Smooth muscle cell (in vitro differentiated cells): ENCODE measurements around the gene PCP2. TPM values are rescaled to one million over a fixed set of nuclear protein-coding genes. Genes with fewer than 3 reads are reported as not detected.

ENCODE experiments used
- DNase-seq: peaks from one replicate; lab custom pipeline; 2025; ENCODE audit not compliant: unreplicated experiment; lab: John Stamatoyannopoulos, UW
- H2AFZ ChIP-seq: fragments of 200-600 bp; sonication (generic); 2 replicates; pipeline ENCODE4 v1.6.0; 2016; ENCODE audit warnings: antibody characterized with exemption, low read depth, mild to moderate bottlenecking
- H3F3A ChIP-seq: fragments of 200-600 bp; sonication (generic); 2 replicates; pipeline ENCODE4 v1.6.0; 2017; ENCODE audit warnings: antibody characterized with exemption, low read depth
- H3K27ac ChIP-seq: fragments of 200-600 bp; sonication (generic); 2 replicates; pipeline ENCODE4 v1.5.1; 2016; ENCODE audit warnings: low read depth, mild to moderate bottlenecking
- H3K27me3 ChIP-seq: fragments of 200-600 bp; sonication (generic); 2 replicates; pipeline ENCODE4 v1.6.1; 2016; ENCODE audit warnings: low read depth, mild to moderate bottlenecking
- H3K36me3 ChIP-seq: fragments of 200-600 bp; sonication (generic); 2 replicates; pipeline ENCODE4 v1.5.1; 2016; ENCODE audit warnings: low read depth
- H3K4me1 ChIP-seq: fragments of 200-600 bp; sonication (generic); 2 replicates; pipeline ENCODE4 v1.5.1; 2016; ENCODE audit warnings: low read depth
- H3K4me2 ChIP-seq: fragments of 200-600 bp; sonication (generic); 2 replicates; pipeline ENCODE4 v1.6.0; 2016; ENCODE audit warnings: mild to moderate bottlenecking
- H3K4me3 ChIP-seq: fragments of 200-600 bp; sonication (generic); 2 replicates; pipeline ENCODE4 v1.5.1; 2016; ENCODE audit warnings: mild to moderate bottlenecking
- H3K79me2 ChIP-seq: fragments of 200-600 bp; sonication (generic); 2 replicates; pipeline ENCODE4 v1.6.0; 2016; ENCODE audit warnings: low read depth, mild to moderate bottlenecking
- H3K9ac ChIP-seq: fragments of 200-600 bp; sonication (generic); 2 replicates; pipeline ENCODE4 v1.6.0; 2016; ENCODE audit warnings: low read depth
- H3K9me3 ChIP-seq: fragments of 200-600 bp; sonication (generic); replicated peaks from 2 replicates; pipeline ENCODE4 v1.5.1; 2016; ENCODE audit warnings: low read depth
- H4K20me1 ChIP-seq: fragments of 200-600 bp; sonication (generic); 2 replicates; pipeline ENCODE4 v1.6.0; 2016; ENCODE audit warnings: low read depth
- WGBS: methylation state at CpG from one replicate; pipeline ENCODE4 v1.1.7; 2016; ENCODE audit warnings: low lambda C conversion rate; 5-methylcytosine and 5-hydroxymethylcytosine counted together
- polyA plus RNA-seq: library from polyadenylated mRNA; unstranded; fragments of >200 nt; fragmentation: Nextera tagmentation; extraction: Ambion mirVana; gene quantifications from 2 replicates; pipeline ENCODE4 v1.2.1, GENCODE V29; 2016
- total RNA-seq: library from RNA; depleted of rRNA; stranded (reverse); fragments of >200 nt; gene quantifications from 2 replicates; pipeline ENCODE4 v1.2.3, GENCODE V29; 2014
- TF ChIP-seq, protein P1 (sequence below): fragments of 200-600 bp; sonication (generic); IDR thresholded peaks from 2 replicates; pipeline ENCODE4 v1.5.1; 2017; ENCODE audit warnings: borderline replicate concordance, mild to moderate bottlenecking, antibody characterized with exemption; ENCODE audit not compliant: insufficient read depth, poor library complexity, severe bottlenecking

Gene PCP2
- total and polyA plus RNA-seq, 2 experiments from 2014 or later = 0.35 TPM; not detected in 1

DNA sequence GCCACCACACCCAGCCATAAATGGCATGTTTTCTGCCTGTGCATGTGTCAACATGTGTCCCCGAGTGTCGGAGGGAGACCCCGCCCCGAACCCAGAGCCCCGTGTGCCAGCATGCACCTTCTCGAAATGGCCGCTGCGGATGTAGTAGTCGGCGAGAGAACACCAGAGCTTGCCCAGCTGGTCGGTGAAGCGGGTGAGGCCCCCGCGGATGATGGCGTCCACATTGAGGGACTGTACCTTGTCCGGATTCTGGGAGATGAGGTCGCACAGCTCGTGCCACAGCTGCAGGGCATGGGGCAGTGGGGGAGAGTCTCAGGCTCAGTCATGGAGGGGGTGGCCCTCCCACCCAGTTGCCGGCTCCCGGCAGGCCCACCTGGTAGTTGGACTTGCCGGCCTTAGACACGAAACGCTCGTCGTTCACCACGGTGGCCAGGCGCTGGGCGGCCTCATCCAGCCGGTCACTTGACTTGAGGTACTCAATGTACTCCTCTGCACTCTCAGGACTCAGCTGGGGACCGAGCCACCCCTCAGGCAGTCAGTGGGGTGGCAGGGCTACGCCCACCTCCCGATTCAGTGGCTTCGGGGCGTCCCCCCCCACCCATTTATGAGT, 7.7 kb downstream of the PCP2 start:
- DNase-seq = no peak
- no peaks in the 10 kb centered on the region for H3K27me3 ChIP-seq

DNA sequence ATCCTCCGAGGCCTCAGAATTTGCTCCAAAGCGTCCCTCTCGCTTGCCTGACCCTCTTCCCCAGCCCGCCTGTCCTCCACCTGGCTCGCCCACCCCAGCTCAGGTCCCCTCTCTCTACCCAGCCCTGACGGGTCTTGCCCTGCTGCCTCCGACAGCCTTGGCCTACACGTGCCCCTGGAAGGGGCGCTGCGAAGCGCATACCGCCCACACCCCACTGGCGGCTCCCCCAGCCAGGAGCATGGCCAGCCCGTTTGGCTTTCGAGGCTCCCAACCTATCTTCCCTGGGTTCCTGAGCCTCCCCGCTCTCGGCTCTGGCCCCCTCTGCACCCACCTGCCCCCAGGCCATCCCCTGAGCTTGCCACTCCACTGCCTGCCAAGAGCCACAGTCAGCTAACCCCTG, 8.7 kb downstream of the PCP2 start:
- Histone ChIP-seq H3K36me3 (no peaks in the 10 kb centered on the region), H3K4me2 (no peak overlapping the region), H3K27me3 (no peaks in the 10 kb centered on the region), H3F3A (no peaks in the 10 kb centered on the region), H3K4me1 (peaks cover 6% of the 10 kb centered on the region), H3K9me3 (no peaks in the 10 kb centered on the region), H3K79me2 (peaks cover 33% of the 10 kb centered on the region), H3K9ac (no peak overlapping the region), H2AFZ (no peak overlapping the region), H4K20me1 (no peaks in the 10 kb centered on the region), H3K4me3 (no peak overlapping the region), H3K27ac (no peak overlapping the region)
- TF ChIP-seq, protein P1, sequence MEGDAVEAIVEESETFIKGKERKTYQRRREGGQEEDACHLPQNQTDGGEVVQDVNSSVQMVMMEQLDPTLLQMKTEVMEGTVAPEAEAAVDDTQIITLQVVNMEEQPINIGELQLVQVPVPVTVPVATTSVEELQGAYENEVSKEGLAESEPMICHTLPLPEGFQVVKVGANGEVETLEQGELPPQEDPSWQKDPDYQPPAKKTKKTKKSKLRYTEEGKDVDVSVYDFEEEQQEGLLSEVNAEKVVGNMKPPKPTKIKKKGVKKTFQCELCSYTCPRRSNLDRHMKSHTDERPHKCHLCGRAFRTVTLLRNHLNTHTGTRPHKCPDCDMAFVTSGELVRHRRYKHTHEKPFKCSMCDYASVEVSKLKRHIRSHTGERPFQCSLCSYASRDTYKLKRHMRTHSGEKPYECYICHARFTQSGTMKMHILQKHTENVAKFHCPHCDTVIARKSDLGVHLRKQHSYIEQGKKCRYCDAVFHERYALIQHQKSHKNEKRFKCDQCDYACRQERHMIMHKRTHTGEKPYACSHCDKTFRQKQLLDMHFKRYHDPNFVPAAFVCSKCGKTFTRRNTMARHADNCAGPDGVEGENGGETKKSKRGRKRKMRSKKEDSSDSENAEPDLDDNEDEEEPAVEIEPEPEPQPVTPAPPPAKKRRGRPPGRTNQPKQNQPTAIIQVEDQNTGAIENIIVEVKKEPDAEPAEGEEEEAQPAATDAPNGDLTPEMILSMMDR = no peak
- DNase-seq = no peak
- WGBS = 98% methylated on average over 6 of the region's 17 CpGs

More for the DNA sequence above, 7.7 kb downstream of the PCP2 start:
- H3K27ac ChIP-seq = no peak overlapping the region
- no peak overlapping the region for H3K9ac ChIP-seq
- no peak overlapping the region for H3K4me3 ChIP-seq
- no peaks in the 10 kb centered on the region for H3F3A ChIP-seq
- H4K20me1 ChIP-seq = no peaks in the 10 kb centered on the region
- no peaks in the 10 kb centered on the region for H3K36me3 ChIP-seq
- H3K4me2 ChIP-seq = no peak overlapping the region
- peaks cover 42% of the 10 kb centered on the region for H3K79me2 ChIP-seq
- H2AFZ ChIP-seq = no peak overlapping the region
- H3K9me3 ChIP-seq = no peaks in the 10 kb centered on the region
- TF ChIP-seq, protein P1 = no peak
- WGBS = 97% methylated on average over 34 of the region's 34 CpGs
- peaks cover 13% of the 10 kb centered on the region for H3K4me1 ChIP-seq

DNA sequence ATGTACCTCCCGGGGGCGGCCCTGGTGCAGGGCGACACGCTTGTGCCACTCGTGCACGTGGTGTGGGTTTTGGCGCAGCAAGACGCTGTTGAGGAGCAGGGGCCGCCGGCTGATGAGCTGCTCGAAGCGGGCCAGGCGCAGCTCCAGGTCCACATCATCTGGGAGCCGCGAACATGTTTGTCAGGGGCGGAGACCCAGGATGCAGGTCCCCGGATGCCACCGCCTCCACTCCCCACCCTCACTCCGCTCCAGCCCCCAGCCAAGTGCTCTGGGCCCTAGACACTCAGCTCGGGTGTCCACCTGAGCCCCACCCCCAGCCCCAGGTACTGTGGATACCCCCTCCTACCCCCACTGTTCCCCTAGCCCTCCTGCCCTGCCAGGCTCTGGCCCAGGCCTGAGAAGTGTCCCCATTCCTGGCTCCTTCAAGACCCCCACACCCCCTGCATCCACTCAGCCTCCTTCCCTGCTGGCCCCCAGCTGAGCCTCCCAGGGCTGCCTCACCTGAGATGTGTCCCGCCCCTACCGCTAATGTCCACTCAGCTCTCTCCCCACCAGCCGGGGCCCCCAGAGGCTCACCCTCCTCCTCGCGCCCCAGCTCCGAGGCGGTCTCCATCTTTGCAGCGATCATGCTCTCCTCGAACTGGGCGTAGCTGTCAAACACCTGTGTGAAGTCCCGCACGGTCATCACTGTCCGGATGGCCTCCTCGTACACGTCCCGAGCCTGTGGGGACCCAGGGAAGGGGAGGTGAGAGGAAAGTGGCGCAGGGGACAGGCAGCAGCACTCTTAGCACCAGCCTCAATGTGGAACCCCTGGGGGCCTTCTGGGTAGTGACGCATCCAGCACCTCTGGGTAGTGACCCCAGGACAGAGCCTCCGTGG, 9.6 kb downstream of the PCP2 start:
- H3K4me3 ChIP-seq = no peak overlapping the region
- peaks cover 6% of the 10 kb centered on the region for H3K4me1 ChIP-seq
- TF ChIP-seq, protein P1 = no peak
- WGBS = 99% methylated on average over 29 of the region's 39 CpGs
- no peaks in the 10 kb centered on the region for H4K20me1 ChIP-seq
- H3K27me3 ChIP-seq = no peaks in the 10 kb centered on the region
- peaks cover 27% of the 10 kb centered on the region for H3K79me2 ChIP-seq
- H3K9ac ChIP-seq = no peak overlapping the region
- H3K4me2 ChIP-seq = no peak overlapping the region
- no peak overlapping the region for H2AFZ ChIP-seq
- no peak overlapping the region for H3K27ac ChIP-seq
- no peak for DNase-seq
- H3K9me3 ChIP-seq = no peaks in the 10 kb centered on the region
- no peaks in the 10 kb centered on the region for H3F3A ChIP-seq
- H3K36me3 ChIP-seq = no peaks in the 10 kb centered on the region
